NCI-H2196 treated with DMSO at 0.1 percent for 48 hours (cell line): ENCODE data around the gene NTSR1.
"Not testable (repeated sequence)": the region's sequence is repeated elsewhere in the genome, so short reads cannot be mapped to it uniquely, and the experiment has no call there.

Experiments used
- DNase-seq: peaks from one replicate; lab custom pipeline; 2025; ENCODE audit not compliant: unreplicated experiment; lab: John Stamatoyannopoulos, UW

NTSR1 gene

DNA sequence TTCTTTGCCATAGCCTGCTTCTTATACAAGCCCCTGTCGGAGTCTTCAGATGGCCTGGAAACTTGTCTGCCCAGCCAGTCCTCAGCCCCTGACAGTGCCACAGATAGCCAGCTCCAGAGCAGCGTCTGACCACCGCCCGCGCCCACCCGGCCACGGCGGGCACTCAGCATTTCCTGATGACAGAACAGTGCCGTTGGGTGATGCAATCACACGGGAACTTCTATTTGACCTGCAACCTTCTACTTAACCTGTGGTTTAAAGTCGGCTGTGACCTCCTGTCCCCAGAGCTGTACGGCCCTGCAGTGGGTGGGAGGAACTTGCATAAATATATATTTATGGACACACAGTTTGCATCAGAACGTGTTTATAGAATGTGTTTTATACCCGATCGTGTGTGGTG lies 36.9 kb upstream of the NTSR1 start:
- DNase-seq: no peak

DNA sequence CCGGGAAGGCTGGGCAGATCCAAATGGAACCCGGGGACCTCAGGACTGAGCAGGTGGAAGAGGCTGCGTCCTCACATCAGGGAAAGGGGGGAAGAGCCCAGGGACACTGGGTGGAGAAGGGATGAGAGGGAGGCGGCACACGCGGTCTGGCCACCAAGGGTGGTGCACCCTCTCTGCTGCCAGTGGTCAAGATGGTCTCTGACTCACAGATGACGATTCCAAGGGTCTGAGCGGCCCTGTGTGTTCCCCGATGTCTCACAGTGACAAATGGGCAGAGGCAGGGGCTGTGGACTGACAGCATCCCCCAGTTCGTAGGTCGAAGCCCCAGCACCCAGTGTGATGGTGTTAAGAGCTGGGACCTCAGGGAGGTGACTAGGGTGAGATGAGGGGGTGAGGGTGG lies 34.3 kb upstream of the NTSR1 start:
- DNase-seq: no peak

DNA sequence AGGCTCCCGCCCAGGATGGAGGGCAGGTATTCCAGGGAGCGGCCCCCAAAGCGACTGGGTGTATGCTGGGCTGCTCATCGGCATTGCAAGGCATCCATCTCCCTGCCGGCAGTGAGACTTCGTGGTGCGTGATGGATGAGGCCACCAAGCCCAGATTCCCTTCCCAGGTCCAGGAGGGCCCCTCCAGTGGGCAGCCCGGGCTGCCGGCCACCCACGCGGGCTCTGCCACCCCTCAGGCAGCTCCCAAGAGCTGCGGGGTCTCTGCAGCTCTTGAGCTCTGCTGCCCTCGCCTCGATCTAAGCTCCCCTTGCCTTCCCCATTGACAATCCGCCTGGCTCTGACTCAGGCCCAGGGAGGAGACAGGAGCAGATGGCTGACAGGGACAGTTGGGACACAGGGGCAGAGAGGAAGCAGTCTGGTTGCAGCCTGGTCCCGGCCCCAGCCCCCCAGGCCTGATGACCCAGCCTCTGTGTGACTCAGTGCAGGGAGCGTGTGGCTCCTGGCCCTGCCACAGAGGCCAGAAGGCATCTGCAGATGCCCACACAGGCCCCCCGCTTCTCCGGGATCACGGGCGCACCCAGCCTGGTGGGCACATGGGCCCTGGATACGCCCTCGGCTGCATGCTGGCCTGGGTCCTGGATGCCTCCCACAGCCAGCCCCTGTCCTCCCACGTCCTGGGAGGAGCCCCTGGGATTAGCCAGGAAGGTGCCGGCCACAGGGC lies 33.3 kb upstream of the NTSR1 start:
- DNase-seq: no peak

DNA sequence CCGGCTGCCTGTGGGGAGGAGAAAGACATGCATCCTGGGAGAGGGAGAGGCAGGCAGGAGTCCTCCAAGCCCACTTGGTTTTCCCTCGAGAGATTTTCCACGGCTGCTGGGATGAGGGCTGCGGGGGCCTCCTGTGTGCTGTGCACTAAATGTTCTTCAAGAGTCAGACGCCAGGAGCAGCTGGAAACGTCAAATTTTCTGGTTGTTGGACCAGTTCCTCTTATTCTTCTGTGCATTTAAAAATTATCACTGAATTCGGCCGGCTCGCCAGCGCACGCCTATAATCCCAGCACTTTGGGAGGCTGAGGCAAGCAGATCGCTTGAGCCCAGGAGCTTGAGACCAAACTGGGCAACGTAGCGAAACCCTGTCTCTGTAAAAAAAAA lies 32.8 kb upstream of the NTSR1 start:
- DNase-seq: no peak

DNA sequence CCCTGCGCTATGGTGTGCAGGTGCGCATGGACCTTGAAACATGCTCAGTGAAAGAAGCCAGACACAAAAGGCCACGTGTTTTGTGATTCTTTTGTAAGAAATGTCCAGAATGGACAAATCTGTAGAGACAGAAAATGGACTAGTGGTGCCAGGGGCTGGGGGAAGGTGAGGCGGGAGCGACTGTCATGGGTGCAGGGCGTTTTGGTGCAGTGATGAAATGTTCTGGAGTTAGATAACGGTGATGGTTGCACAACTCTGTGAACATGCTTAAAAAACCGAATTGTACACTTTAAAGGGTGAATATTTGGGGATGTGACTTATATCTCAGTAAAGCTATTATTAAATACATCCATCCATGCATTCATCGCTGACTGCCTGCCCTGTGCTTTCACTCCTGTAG lies 31.7 kb upstream of the NTSR1 start:
- DNase-seq: no peak

DNA sequence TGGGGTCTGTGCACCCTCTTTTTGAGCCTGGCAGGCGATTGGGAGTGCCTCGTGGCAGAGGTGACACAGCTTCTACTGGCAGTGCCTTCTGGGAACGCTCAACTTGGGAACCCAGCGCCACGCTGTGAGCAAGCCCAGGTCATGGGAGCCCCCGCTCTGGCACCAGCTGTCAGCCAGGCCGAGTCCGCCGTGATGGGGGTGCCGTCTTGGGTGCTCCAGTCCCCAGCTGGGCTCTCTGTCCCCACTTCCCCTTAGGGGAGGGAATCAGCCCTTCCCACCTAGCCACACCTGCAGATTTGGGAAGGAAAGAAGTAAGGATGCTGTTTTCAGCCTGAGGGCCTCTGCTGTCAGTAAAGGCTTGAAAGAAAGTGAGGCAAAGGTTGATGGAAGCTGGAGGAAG lies 31.0 kb upstream of the NTSR1 start:
- no peak for DNase-seq

DNA sequence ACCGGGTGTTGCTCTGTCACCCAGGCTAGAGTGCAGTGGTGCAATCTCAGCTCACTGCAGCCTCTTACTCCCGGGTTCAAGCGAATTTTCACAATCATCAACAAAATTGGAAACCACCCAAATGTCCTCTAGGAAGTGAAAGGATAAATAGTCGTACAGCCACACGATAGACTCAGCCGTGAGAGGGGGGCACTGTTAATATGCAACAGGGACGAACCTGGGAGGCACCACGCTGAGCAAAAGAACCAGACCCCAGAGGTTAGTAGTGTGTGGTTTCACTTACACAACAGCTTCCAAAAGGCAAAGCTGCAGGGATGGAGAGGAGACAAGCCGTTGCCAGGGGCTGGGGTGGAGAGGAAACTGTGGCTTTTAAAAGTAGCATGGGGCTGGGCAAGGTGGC lies 30.1 kb upstream of the NTSR1 start:
- no peak for DNase-seq

DNA sequence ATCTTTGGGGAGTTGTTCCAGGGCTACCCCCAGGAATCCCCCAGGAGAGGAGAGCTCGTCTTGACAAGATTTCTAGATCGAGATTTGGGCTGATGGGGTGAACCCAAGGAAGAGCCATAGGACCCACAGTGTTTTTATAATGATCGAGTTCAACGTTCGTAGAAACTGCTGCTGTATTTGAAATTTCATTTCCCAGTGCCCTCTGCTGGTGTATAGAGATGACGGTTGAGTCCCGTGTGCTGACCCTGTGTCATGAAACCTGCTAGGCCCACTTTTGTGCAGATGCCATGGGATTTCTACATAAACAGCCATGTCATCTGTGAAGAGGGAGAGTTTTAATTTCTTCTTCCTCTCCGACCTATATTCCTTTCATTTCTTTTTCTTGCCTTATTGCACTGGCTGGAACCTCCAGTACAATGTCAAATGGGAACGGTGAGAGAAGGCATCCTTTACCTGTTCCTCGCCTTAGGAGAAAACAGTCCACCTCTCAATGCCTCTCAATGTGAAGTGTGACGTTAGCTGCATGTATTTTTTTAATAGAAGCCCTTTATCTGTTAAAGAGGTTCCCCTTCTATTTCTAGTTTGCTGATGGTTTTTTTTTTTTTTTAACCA lies 28.6 kb upstream of the NTSR1 start:
- no peak for DNase-seq

DNA sequence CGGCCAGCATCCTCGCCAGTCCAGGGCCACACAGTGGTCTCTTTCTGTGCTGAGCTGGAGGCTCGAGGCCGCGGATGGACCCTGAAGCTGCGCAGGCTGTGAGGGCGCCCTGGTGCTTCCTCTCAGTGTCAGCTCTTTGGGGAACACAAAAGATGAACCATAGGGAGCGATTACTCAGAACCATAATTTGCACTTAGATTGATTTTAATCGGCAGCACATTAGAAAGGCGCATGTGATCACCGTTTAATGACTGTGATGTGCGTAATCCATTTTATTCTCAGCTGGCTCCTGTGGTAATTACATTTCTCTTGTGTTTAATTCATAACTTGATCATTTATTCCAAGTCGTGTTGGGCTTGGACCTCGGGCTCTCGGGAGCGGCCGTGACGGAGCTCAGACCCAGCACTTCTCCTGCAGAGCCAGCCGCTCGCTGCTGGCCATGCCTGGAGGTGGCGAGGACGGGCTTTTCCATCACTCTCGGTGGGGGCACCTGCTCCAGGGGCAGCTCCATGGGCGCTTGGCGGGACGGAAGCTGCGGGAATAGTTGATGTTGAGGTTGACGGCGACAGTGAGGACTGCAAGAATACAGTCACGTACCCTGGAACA lies 25.6 kb upstream of the NTSR1 start:
- no peak for DNase-seq

DNA sequence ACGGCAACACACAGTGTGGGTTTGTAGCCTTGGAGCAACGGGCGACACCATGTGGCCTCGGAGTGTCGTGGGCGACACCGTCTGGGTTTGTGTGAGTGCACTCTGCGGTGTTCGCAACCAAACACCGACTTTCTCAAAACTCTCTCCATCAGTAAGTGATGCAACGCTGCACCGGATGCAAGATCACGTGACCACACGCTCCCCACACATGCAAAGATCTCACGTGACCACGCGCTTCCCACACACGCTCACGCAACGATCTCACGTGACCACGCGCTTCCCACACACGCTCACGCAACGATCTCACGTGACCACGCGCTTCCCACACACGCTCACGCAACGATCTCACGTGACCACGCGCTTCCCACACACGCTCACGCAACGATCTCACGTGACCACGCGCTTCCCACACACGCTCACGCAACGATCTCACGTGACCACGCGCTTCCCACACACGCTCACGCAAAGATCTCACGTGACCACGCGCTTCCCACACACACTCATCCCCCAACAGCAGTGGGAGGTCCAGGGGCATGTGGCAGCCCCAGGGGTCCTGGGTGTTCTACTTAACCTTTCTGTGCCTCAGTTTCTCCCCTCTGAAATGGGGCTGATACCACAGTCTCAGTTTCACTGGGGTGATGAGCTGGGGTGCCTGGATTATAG lies 24.8 kb upstream of the NTSR1 start:
- not testable (repeated sequence) for DNase-seq

DNA sequence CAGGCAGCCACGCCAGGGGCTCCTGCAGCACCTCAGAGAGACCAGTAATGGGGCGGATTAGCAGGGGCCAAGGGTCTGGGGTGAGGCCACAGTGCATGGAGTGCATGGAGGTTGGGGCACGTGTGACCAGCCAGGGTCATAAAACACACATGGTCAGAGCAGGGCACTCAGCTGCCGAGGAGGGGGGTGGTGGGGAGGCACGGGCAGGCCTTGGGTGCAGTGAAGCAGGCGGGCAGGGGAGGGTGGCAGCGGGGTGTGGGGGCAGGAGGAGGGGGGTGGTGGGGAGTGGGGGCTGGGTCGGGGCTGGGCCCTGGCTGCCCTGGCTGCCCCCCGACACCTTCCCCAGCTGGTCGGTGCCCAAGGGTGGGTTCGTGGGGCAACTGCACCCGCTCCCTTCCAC lies 23.7 kb upstream of the NTSR1 start:
- no peak for DNase-seq

DNA sequence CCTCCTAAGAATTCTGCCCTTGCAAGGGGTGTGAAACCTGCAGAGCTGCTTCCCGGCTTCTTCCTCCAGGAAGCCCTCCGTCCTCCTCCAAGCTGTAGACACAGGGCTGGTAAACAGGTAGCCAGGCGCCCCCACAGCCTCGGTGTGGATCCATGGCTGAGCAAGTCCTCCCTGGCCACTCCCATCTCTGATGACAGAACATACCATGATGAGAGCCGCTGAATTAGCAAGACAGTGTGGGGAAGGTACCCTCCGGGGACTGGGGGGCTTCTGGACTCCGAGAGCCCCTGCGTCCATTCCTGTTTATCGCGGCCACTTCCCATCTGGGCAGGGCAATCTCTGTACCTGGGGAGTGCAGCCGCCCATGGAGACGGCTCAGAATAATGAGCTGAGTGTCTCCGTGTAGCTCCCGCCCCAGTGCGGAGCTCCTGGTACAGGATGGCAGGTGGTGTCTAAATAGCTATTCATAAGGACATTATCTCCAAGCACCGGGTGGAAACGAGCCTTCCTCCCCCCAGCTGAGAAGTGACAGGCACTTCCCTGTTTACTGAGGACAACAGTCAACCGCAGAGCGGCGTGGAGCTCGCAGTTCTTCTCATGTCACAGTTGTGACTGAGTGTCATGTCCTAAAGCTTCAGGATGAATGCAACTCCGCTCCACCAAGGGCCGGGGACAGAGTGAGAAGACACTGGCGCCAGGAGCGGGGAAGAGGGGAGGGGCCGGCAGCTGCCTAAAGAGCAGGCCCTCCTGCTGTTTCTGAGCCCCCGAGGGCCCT lies 22.7 kb upstream of the NTSR1 start:
- peak; percentile 59 for DNase-seq

DNA sequence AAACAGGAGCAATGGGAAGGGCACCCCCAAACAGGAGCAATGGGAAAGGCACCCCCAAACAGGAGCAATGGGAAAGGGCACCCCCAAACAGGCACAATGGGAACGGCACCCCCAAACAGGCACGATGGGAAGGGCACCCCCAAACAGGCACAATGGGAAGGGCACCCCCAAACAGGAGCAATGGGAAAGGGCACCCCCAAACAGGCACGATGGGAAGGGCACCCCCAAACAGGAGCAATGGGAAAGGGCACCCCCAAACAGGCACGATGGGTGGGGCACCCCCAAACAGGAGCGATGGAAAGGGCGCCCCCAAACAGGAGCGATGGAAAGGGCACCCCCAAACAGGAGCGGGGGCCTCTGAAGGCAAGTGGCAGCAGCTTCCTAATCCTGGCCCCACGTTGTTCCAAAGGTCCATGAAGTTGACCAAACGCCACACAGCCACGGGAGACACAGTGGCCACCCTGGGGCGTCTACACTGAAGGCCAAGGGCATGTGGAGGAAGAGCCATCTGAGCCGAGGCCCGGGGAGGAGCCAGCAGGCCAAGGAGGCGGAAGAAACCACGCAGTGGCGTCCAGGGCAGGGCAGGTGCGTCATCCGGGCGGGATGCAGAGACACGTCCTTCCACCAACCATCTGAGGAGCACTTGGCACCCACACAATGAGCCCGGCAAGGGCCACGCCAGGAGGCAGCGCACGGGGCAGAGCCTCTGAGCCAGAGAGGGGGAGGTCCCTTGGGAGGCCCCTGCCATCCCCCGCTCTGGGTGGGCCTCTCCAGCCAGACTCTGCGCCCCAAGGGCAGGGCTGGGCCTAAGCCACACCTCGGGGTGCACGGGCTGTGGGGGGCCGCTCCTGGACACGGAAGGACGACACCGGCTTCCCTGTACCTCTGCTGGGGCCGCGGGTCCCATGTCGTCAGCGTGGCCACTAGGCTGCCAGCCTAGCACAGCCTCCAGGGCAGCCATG lies 21.5 kb upstream of the NTSR1 start:
- no peak for DNase-seq

DNA sequence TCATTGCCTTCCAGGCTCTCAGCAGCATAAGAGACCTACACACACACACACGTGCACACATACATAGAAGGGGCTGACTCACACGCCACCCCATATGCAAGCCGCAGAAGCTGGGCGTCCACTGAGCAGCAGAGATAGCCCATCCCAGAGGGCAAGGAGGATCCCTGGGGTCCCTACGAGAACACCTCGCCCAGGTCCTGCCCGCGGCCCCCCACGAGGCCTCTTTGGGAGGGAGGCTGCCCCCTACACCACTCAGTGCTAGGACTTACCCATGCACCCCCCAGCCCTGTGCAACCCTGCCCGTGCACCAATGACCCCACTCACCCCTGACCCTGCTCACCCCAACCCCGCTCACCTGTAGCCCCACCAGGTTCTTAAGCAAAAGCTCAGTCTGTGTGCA lies 20.6 kb upstream of the NTSR1 start:
- DNase-seq: no peak

DNA sequence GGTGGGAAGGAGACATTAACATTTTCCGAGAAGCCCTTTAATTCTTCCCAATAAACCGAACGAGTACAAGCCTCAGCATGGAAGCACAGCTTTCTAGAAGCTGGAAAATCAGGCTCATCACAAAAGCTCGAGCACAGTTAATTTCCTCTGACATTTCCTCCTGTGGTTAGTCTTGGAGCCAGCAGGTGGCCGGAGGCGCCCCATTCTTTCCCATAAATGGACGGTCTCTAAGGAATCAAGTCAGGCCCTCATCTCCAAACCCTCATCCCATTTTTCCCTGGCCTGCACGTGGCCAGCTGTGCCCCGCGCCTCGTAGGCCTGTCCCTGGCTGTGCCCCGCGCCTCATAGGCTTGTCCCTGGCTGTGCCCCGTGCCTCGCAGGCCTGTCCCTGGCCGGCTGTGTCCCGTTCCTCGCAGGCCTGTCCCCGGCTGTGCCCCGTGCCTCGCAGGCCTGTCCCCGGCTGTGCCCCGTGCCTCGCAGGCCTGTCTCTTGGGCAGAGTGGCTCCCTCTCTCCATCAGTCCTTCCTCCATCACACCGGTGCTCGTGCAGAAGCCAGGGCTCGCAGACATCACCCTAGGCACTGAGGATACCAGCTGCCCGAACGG lies 19.7 kb upstream of the NTSR1 start:
- DNase-seq: no peak

DNA sequence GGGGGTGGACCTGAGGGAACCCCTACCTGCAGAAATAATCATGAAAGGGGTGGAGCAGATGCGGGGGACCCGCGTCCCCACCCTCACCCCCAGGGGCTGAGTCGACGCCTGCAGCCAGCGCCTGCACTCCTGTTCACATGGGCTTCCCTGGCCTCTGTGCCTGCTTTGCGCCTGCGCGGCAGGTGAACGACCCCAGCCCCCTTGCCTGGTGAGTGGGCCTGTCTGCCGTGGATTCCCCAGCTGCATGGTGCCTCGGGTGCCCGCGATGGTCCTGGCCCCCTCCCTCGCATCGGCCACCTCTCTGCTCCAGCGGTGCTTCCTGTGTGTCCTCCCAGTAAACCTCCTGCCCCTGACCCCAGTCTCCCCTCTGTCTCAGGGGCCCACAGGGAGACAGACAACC lies 18.8 kb upstream of the NTSR1 start:
- DNase-seq: no peak

DNA sequence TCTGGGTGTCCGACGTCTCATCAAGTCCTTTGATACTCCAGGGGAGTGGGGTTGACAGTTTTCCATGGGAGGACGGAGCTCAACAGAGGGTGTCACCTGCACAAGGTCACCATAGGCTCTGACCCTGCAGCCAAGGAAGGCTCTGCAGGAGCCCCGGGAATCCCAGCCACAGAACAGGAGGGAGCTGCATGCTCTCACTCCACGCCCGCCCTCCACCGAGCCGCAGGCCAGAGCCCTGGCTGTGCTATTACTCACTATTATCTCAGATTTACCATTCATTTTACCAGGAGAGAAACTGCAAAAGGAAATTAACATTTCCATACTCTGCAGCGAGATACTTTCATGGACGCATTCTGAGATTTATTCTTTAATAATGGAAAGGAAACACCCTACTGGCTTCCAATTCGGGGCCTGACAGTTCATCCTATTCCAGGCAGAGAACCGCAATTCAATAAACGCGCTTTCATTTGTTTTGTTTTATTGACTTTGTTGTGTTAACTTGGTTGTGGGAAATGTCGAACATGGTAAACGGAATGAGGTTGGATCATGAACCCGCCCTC lies 18.3 kb upstream of the NTSR1 start:
- no peak for DNase-seq

DNA sequence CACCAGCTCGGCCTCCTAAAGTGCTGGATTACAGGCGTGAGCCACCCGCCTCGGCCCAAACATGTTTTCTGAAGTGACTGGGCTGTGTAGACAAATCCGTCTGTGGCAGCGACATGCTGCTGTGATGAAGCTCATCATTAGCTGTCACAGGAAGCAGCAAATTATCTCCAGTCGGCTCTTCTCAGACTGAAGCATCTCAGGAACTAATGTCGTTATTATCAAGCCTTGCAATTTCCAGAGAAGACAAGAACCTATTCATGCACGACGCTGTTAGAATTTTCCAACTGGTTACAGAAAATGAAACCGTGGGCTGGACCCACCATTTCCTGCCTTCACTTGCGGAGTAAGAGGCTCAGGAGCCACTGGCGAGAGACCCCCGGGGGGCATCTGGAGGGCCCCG lies 17.1 kb upstream of the NTSR1 start:
- DNase-seq: no peak

DNA sequence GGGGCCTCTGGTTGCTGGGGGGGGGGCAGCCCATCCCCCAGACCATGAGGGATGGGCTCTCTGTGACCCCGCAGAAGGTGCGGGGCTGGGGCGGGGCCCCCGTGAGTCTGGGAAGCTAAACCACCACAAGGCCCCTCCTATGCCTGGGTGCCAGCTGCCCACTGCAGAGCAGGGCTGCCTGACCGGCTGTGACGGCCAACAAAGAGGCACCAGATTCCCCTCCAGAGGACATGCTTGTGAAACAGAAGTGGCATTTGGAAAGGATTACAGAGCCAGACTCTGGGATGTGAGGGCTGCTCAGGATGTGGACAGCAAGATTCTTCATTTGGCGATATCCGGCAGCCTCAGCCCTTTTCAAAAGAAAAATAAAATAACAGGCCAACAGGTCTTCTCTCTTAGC lies 16.5 kb upstream of the NTSR1 start:
- DNase-seq: no peak
